Stimulated activated effector memory CD8-positive, alpha-beta T cell treated with anti-CD3 and anti-CD28 coated beads, Interleukin-12 subunit alpha, Interleukin-12 subunit beta, amount 100 ng/mL, for 72 hours (primary cell): ENCODE data around the gene VASH1.
"Not testable (repeated sequence)": the region's sequence is repeated elsewhere in the genome, so short reads cannot be mapped to it uniquely, and the experiment has no call there.

ENCODE experiments used
- ATAC-seq: fragments of 150-1000 bp; cut with Tn5 transposase; 2 replicates; pipeline ENCODE4 v1.10.0; 2021
- DNase-seq, 2 donors: peaks; one replicate each; pipeline ENCODE4 v3.0.0; 2021 to 2022; ENCODE audit warnings: low spot score in 2 of 2
- H3K27ac Mint-ChIP-seq: one replicate; pipeline ENCODE4 v1.8.0; 2022; ENCODE audit warnings: mild to moderate bottlenecking, mixed read lengths
- H3K36me3 Mint-ChIP-seq: one replicate; pipeline ENCODE4 v1.8.0; 2022; ENCODE audit warnings: mild to moderate bottlenecking, mixed read lengths
- H3K4me1 Mint-ChIP-seq: one replicate; pipeline ENCODE4 v1.8.0; 2022; ENCODE audit warnings: mixed read lengths
- H3K4me3 Mint-ChIP-seq: one replicate; pipeline ENCODE4 v1.8.0; 2022; ENCODE audit warnings: mild to moderate bottlenecking, mixed read lengths
- H3K9me3 Mint-ChIP-seq: one replicate; pipeline ENCODE4 v1.8.0; 2022; ENCODE audit warnings: mixed read lengths

VASH1 gene

DNA sequence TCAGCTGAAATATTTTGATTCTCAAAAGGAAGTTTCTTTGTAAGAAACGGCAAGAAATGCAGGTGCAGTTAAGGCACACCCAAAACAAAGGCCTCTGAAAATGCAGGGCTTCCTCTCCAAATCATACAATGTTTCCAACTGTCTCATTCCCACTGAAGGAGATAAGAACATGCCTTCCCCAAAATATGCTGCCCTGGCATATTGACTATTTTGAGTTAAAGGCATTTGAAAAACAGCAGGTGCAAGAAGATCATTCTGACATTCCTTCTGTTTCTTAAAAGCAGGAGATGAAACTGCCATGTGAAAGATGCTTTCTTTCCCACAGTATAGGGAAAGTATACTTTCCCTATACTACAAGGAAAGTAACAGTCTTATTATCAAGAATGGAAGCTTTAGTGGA lies 33.4 kb upstream of the VASH1 start:
- Mint-ChIP-seq H3K4me3 (no peak overlapping the region), H3K36me3 (no peaks in the 10 kb centered on the region), H3K4me1 (no peaks in the 10 kb centered on the region), H3K27ac (no peak overlapping the region), H3K9me3 (no peaks in the 10 kb centered on the region)
- no peak for ATAC-seq
- no peak for DNase-seq

DNA sequence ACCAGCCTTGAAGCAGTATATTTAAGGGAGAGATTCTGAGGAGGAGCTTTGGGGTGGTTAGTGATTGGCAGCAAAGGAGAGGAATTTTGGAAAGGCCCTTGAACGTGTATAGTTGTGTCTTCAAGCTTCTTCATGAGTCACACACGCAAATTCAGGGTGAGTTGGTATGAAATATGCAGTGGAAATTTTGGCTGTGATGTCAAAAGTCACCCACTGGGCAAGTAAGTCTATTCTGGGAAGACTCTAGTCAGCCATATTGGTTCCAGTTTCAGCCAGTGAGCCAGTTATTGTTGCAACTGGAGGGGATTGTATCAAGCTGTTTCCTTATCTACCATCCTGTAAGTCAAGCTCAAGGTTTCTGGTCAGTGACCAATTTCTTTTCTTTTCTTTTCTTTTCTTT lies 32.0 kb upstream of the VASH1 start:
- H3K4me1 Mint-ChIP-seq, result no peaks in the 10 kb centered on the region
- DNase-seq, result no peak
- no peak overlapping the region for H3K4me3 Mint-ChIP-seq
- H3K27ac Mint-ChIP-seq, result no peak overlapping the region
- no peaks in the 10 kb centered on the region for H3K9me3 Mint-ChIP-seq
- no peaks in the 10 kb centered on the region for H3K36me3 Mint-ChIP-seq
- no peak for ATAC-seq

DNA sequence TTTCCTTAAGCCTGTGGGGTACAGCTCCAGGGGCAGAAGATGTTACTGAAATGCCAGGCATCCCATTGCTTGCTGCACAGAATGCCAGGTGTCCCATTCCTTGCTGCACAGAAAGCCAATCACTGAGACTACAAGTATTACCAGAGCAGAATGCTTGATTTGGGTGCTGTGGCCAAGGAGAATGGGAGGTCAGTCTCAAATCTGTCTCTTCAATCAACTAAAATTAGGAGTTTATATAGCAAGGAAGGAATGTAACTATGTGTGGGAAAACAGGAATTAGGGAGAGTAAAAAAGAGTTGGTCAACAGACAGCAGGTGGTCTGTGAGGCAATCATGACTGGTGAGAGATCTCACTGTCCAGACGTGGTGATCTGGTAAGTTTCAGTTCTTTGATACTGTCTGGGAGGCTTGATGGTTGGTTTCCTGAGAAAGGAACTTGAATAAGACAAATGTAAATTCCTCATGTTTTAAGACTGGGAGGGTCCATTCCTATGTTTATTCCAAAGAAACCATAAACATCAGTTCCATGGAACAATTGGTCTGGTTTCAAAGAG lies 31.2 kb upstream of the VASH1 start:
- no peak for DNase-seq
- H3K36me3 Mint-ChIP-seq, result no peaks in the 10 kb centered on the region
- H3K27ac Mint-ChIP-seq, result no peak overlapping the region
- H3K9me3 Mint-ChIP-seq, result no peaks in the 10 kb centered on the region
- H3K4me3 Mint-ChIP-seq, result no peak overlapping the region
- ATAC-seq, result no peak
- no peaks in the 10 kb centered on the region for H3K4me1 Mint-ChIP-seq

DNA sequence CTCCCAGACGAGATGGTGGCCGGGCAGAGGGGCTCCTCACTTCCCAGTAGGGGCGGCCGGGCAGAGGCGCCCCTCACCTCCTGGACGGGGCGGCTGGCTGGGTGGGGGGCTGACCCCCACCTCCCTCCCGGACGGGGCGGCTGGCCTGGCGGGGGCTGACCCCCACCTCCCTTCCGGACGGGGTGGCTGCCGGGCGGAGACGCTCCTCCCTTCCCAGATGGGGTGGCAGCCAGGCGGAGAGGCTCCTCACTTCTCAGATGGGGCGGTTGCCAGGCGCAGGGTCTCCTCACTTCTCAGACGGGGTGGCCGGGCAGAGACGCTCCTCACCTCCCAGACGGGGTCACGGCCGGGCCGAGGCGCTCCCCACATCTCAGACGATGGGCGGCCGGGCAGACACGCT lies 26.8 kb upstream of the VASH1 start:
- H3K4me1 Mint-ChIP-seq, H3K36me3 Mint-ChIP-seq, H3K27ac Mint-ChIP-seq, H3K9me3 Mint-ChIP-seq, DNase-seq, ATAC-seq, H3K4me3 Mint-ChIP-seq: not testable (repeated sequence)

DNA sequence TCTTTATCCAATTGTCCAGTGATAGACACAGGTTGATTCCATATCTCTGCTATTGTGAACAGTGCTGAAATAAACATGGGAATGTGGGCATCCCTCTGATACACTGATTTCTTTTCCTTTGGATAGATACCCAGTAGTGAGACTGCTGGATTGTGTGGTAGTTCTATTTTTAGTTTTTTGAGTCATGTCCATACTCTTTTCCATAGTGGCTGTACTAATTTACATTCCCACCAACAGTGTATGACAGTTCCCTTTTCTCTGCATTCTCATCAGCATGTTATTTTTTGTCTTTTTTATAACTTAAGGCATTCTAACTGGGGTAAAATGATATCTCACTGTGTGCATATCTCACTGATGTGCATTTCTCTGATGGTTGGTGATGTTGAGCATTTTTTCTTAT lies 24.8 kb upstream of the VASH1 start:
- H3K9me3 Mint-ChIP-seq, result peaks cover 16% of the 10 kb centered on the region
- H3K4me1 Mint-ChIP-seq, result no peaks in the 10 kb centered on the region
- H3K27ac Mint-ChIP-seq, result no peak overlapping the region
- no peak overlapping the region for H3K4me3 Mint-ChIP-seq
- no peak for DNase-seq
- no peaks in the 10 kb centered on the region for H3K36me3 Mint-ChIP-seq
- no peak for ATAC-seq

DNA sequence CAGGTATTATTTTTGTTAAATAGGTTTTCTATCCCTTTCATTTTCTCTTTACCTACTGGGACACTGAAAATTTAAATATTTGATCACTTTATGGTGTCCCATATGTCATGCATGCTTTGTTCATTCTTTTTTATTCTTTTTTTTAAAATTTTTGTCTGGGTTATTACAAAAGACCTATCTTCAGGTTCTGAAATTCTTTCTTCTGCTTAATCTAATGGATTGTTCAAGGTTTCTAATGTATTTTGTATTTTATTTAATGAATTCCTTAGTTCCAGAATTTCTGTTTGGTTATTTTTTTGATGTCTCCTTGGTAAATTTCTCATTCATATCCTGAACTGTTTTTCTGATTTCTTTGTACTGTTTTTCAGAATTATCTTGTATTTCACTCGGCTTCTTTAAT lies 20.2 kb upstream of the VASH1 start:
- Mint-ChIP-seq H3K4me3 (no peak overlapping the region), H3K36me3 (no peaks in the 10 kb centered on the region), H3K27ac (no peak overlapping the region), H3K4me1 (no peaks in the 10 kb centered on the region), H3K9me3 (peaks cover 16% of the 10 kb centered on the region)
- ATAC-seq, result no peak
- no peak for DNase-seq

DNA sequence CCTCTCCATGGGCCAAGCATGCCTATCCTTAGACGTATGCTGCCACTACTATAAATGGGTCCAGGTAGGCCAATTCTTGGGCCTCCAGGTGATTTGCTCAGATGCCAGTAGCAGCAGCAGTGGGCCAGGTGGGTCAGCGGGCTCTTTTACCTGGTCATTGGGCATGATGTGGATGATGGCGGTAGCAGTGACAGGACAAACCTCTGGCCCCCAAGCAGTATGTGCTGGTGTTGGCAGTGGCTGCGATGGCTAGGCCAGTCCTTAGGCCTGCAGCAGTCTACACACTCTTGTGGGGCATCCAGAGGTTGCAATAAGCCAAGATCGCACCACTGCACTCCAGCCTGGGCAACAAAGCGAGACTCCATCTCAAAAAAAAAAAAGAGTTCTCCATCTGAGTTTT lies 19.1 kb upstream of the VASH1 start:
- Mint-ChIP-seq H3K9me3 (peaks cover 16% of the 10 kb centered on the region), H3K4me3 (no peak overlapping the region), H3K4me1 (no peaks in the 10 kb centered on the region), H3K27ac (no peak overlapping the region), H3K36me3 (no peaks in the 10 kb centered on the region)
- DNase-seq, result no peak
- no peak for ATAC-seq

DNA sequence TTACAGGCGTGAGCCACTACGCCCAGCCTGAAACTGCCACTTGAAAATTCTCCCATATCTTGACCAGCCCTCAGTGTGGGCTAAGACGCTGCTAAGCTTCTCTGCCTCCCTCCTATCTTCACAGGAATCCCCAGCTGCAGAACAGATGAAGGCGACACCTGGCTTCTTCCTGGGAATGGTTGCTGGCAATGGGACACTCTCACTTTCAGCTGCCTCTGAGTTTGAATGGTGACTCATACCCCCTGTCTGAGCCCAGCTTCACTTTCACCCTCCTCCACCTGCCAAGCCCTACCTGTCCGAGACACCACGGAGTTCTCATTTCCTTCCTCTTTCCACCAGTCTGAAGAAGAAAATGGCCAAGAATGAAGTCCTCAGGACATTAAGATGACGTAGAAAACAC lies 18.3 kb upstream of the VASH1 start:
- ATAC-seq (no peak), DNase-seq (no peak)
- Mint-ChIP-seq H3K4me1 (no peaks in the 10 kb centered on the region), H3K9me3 (peaks cover 16% of the 10 kb centered on the region), H3K36me3 (no peaks in the 10 kb centered on the region), H3K4me3 (no peak overlapping the region), H3K27ac (no peak overlapping the region)

DNA sequence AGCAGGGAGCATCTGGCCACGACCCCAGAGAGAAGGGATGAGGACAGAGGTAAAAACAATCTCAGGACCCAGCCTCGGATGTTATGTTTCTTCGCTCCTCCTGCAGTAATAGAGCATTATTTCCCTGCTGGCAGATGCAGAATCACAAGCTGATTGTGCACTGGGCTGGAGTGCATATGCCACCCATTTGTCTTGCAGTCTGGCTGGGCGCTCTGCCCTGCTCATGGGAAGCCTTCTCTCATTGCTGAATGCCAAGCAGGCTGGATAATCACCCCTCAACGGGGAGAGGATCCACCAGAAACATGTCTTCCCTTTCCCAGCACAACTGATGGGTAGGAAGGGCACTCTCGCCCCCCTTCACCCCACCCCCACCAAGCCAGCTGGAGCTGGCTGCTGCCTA lies 8.5 kb upstream of the VASH1 start:
- no peaks in the 10 kb centered on the region for H3K9me3 Mint-ChIP-seq
- H3K36me3 Mint-ChIP-seq, result no peaks in the 10 kb centered on the region
- no peaks in the 10 kb centered on the region for H3K4me1 Mint-ChIP-seq
- no peak for DNase-seq
- ATAC-seq, result no peak
- no peak overlapping the region for H3K27ac Mint-ChIP-seq
- H3K4me3 Mint-ChIP-seq, result no peak overlapping the region

DNA sequence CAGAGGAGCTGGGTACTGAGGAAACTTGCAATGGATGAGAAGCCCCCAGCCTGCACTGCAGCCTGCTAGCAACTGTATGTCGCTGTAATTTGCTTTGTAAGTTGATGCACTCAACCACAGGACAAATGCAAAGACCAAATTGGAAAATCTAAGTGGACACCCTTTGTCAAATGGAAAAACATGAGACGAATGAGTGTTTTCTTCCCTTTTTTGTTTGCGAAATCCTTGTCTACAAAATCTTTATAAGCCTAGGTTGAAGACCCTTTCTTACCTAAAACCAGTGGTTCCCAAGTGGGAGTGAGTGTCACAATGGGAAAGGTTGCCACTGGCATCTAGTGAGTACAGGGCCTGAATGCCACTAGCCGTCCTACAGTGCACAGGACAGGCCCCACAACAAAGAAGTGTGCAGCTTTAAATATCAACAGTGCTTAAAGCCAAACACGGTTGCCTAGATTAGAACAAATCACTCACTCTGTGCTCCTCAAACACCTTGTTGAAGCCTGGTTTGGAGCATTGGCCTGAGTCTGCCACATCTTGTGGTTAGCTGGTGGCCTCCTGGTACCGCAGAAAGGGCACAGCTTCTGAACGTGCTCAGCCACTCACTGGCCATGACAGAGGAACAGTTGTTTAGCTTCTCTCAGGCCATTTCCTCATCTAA lies 7.6 kb upstream of the VASH1 start:
- H3K36me3 Mint-ChIP-seq, result no peaks in the 10 kb centered on the region
- H3K4me1 Mint-ChIP-seq, result no peaks in the 10 kb centered on the region
- ATAC-seq (no peak), DNase-seq (no peak)
- no peaks in the 10 kb centered on the region for H3K9me3 Mint-ChIP-seq
- H3K27ac Mint-ChIP-seq, result no peak overlapping the region
- H3K4me3 Mint-ChIP-seq, result no peak overlapping the region

DNA sequence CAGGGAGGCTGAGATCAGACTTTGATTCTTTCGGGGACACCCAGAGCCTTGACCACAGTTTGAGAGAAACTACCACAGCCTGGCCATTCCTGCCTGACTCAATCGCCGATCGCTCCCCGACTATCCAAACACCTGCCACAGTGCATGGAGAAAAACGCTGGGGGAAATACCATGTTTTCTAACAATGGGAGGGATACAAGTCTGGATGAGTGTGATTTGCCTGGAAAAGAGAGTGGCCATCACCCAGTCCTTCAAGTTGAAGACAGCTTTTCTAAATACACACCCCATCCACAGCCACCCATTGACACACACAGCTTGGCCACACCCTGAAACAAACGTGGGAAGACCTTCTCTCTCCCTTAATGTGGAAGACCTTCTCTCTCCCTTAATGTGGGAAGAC lies 6.7 kb upstream of the VASH1 start:
- Mint-ChIP-seq H3K36me3 (no peaks in the 10 kb centered on the region), H3K9me3 (no peaks in the 10 kb centered on the region), H3K4me3 (no peak overlapping the region), H3K4me1 (no peaks in the 10 kb centered on the region), H3K27ac (no peak overlapping the region)
- no peak for DNase-seq
- ATAC-seq, result no peak

DNA sequence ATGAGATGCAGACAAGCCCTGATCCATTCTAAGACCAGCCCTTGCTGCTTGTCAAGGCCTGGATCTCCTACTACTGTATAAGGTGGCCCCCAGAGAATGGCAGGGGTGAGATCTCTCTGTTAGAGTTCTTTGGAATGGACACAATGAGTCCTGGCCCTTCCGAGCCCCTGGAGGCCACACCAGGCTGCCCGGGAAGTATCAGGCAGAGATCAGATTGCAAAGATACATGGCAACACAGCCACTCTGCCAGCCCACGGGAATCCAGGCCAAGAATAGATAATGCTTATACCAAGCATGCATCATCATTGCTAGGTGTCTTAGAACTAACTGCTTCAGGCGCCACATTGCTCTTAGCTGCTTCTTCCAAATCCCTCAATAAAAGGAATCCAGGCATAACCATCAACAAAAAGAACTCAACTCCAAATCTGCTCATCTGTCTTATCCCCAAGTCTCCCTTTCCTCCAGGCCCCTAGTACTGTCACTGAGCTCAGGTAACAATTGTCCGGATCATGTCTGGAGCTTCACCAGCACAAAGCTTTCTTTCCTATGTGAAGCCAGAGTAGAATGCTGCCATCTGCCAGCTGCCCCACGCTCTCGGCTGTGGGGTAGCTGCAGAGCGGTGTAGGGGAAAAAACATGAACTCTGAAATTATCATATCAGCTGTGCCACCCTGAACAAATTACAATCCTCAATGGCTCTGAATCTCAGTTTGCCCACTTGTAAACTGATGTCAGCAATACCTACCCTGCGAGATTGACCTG lies 5.5 kb upstream of the VASH1 start:
- H3K9me3 Mint-ChIP-seq, result no peaks in the 10 kb centered on the region
- DNase-seq (no peak), ATAC-seq (no peak)
- no peaks in the 10 kb centered on the region for H3K36me3 Mint-ChIP-seq
- no peak overlapping the region for H3K27ac Mint-ChIP-seq
- peaks cover 2% of the 10 kb centered on the region for H3K4me1 Mint-ChIP-seq
- H3K4me3 Mint-ChIP-seq, result no peak overlapping the region

DNA sequence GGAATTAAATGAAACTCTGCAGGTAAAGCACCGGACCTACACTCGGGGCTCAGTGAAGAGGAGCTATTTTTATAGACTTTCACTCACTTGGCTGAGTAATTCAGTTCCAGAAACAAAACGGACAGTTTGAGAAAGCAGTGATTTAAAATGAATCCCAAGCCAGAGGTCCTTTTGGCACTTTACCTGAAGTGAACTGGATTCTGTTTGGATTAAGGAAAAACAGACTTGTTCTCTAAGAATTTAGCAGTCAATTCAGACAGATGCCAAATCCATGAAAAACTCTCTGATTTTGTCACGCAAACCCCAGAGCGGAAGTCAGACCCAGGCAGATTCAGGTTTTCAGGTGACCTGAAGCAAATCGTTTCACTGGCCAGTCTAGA lies 4.9 kb upstream of the VASH1 start:
- no peak overlapping the region for H3K4me3 Mint-ChIP-seq
- H3K9me3 Mint-ChIP-seq, result no peaks in the 10 kb centered on the region
- no peak for DNase-seq
- no peak for ATAC-seq
- H3K36me3 Mint-ChIP-seq, result no peaks in the 10 kb centered on the region
- H3K4me1 Mint-ChIP-seq, result peaks cover 5% of the 10 kb centered on the region
- no peak overlapping the region for H3K27ac Mint-ChIP-seq

DNA sequence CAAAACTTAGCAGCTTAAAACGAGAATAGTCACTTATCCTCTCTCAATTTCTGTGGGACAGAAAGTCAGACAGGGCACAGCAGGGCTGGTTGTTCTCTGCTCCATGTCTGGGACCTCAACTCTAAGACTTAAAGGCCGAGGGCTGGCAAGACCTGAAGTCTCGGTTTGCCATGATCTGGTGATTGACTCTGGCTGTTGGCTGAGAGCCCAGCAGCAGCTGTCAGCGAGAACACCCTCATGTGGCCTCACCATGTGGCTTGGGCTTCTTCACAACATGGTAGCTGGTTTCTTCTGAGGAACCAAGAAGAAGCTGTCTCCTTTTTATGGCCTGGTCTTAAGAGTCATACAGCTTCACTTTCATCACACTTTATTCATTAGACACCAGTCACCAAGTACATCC lies 1.7 kb upstream of the VASH1 start:
- Mint-ChIP-seq H3K4me3 (no peak overlapping the region), H3K9me3 (no peaks in the 10 kb centered on the region), H3K4me1 (peaks cover 19% of the 10 kb centered on the region), H3K27ac (no peak overlapping the region), H3K36me3 (no peaks in the 10 kb centered on the region)
- ATAC-seq (no peak), DNase-seq (peak in 1 of 2 donors; percentile 30)

DNA sequence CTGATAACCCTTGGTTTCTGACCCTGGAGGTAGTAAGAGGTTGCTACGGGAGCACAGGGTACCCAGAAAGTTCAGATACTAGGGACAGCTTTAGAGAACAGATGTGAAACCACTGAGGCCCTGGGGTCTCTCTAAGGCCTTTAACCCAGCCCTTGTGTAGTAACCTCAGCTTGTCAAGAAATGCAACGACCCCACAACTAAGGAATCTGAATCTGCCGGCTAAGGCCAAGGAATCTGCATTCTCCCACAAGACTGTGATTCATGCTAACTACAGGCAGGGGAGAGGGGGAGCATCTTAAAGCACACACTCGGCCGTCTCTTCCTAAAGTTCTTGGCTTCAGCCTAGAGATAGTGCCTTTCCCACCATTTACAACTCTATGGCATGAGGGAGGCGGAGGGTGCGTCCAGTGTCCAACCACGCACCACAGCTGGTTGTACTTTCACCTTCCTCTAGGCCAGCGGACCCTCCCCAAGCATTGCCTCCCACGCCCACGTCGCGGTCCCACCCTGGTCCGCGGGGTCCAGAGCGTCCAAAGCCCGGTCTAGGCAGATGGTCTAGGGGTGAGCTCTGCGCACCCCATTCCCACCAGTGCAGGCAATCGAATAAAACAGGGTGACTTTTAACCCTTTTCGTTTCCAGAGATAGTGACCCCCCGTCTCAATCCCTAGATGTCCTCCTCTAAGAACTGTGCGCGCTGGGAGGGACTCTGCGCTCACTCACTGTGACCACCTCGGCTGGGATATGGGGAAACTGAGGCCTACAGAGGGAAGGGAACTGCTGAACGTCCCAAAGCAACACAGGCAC lies 735 bp upstream of the VASH1 start:
- peaks cover 19% of the 10 kb centered on the region for H3K4me1 Mint-ChIP-seq
- H3K36me3 Mint-ChIP-seq, result no peaks in the 10 kb centered on the region
- peak in 1 of 2 donors; percentile 37 for DNase-seq
- no peak for ATAC-seq
- no peaks in the 10 kb centered on the region for H3K9me3 Mint-ChIP-seq
- peak overlapping the region; percentile 69 for H3K27ac Mint-ChIP-seq
- H3K4me3 Mint-ChIP-seq, result peak overlapping the region; percentile 78
